Osteocyte (in vitro differentiated cells): Measurements from ENCODE around the gene ZNF862. TPM values are rescaled to one million over a fixed set of nuclear protein-coding genes. Genes with fewer than 3 reads are reported as not detected.

Source experiments
- DNase-seq: peaks from one replicate; pipeline ENCODE4 v3.0.0; 2021; ENCODE audit warnings: mixed read lengths; ENCODE audit not compliant: unreplicated experiment; ENCODE audit errors: extremely low spot score
- H3K27ac Mint-ChIP-seq: one replicate; pipeline ENCODE4 v1.8.0; 2021; ENCODE audit warnings: mild to moderate bottlenecking, mixed read lengths; ENCODE audit not compliant: unreplicated experiment
- H3K27me3 Mint-ChIP-seq: one replicate; pipeline ENCODE4 v1.8.0; 2021; ENCODE audit warnings: mixed read lengths; ENCODE audit not compliant: unreplicated experiment
- H3K36me3 Mint-ChIP-seq: one replicate; pipeline ENCODE4 v1.8.0; 2021; ENCODE audit warnings: mixed read lengths; ENCODE audit not compliant: unreplicated experiment
- H3K4me1 Mint-ChIP-seq: one replicate; pipeline ENCODE4 v1.8.0; 2021; ENCODE audit warnings: mixed read lengths; ENCODE audit not compliant: unreplicated experiment
- H3K4me3 Mint-ChIP-seq: one replicate; pipeline ENCODE4 v1.8.0; 2021; ENCODE audit warnings: mild to moderate bottlenecking, moderate library complexity, mixed read lengths; ENCODE audit not compliant: unreplicated experiment
- H3K9me3 Mint-ChIP-seq: one replicate; pipeline ENCODE4 v1.8.0; 2021; ENCODE audit warnings: mixed read lengths; ENCODE audit not compliant: unreplicated experiment
- CTCF ChIP-seq: fragments of 200-600 bp; sonication (generic); IDR thresholded peaks from 2 replicates; pipeline ENCODE4 v1.5.0; 2021; ENCODE audit warnings: antibody characterized with exemption, mild to moderate bottlenecking, moderate library complexity
- total RNA-seq: library from RNA; stranded (reverse); gene quantifications from 2 replicates; pipeline ENCODE4 v1.2.1, GENCODE V29; 2021

ZNF862 gene
- total RNA-seq, 1 donor from 2014 or later = 25.3 TPM

- no peak for DNase-seq
- TF ChIP-seq CTCF = no peak
- Mint-ChIP-seq H3K9me3 (no peaks in the 10 kb centered on the region), H3K4me1 (no peaks in the 10 kb centered on the region), H3K4me3 (no peak overlapping the region), H3K27me3 (peaks cover 8% of the 10 kb centered on the region), H3K27ac (no peak overlapping the region), H3K36me3 (no peaks in the 10 kb centered on the region)
These were observed 41.8 kb upstream of the ZNF862 start for GRCh38 chr7:149796287-149796860.

- Mint-ChIP-seq H3K36me3 (no peaks in the 10 kb centered on the region), H3K27me3 (peaks cover 8% of the 10 kb centered on the region), H3K4me1 (no peaks in the 10 kb centered on the region), H3K4me3 (no peak overlapping the region), H3K9me3 (no peaks in the 10 kb centered on the region), H3K27ac (no peak overlapping the region)
- TF ChIP-seq CTCF = no peak
- no peak for DNase-seq
These were observed 40.4 kb upstream of the ZNF862 start for GRCh38 chr7:149797771-149798170.

- Mint-ChIP-seq H3K27ac (no peak overlapping the region), H3K4me1 (no peaks in the 10 kb centered on the region), H3K9me3 (no peaks in the 10 kb centered on the region), H3K36me3 (no peaks in the 10 kb centered on the region), H3K4me3 (no peak overlapping the region), H3K27me3 (peaks cover 3% of the 10 kb centered on the region)
- peak; percentile 31 for TF ChIP-seq CTCF
- DNase-seq = no peak
These were observed 38.6 kb upstream of the ZNF862 start for GRCh38 chr7:149799397-149800168.

- DNase-seq = no peak
- Mint-ChIP-seq H3K27me3 (peaks cover 3% of the 10 kb centered on the region), H3K4me1 (no peaks in the 10 kb centered on the region), H3K9me3 (no peaks in the 10 kb centered on the region), H3K27ac (no peak overlapping the region), H3K36me3 (no peaks in the 10 kb centered on the region), H3K4me3 (no peak overlapping the region)
- no peak for TF ChIP-seq CTCF
These were observed 38.0 kb upstream of the ZNF862 start for GRCh38 chr7:149800169-149800555.

GRCh38 chr7:149801002-149801566 lies 37.1 kb upstream of the ZNF862 start:
- H3K4me3 Mint-ChIP-seq = no peak overlapping the region
- no peaks in the 10 kb centered on the region for H3K4me1 Mint-ChIP-seq
- DNase-seq = no peak
- H3K9me3 Mint-ChIP-seq = no peaks in the 10 kb centered on the region
- no peaks in the 10 kb centered on the region for H3K36me3 Mint-ChIP-seq
- no peak for TF ChIP-seq CTCF
- no peak overlapping the region for H3K27ac Mint-ChIP-seq
- peaks cover 4% of the 10 kb centered on the region for H3K27me3 Mint-ChIP-seq
